Measurements from ENCODE around the gene HPS1.
"Not testable (repeated sequence)": the region's sequence is repeated elsewhere in the genome, so short reads cannot be mapped to it uniquely, and the experiment has no call there.

HPS1 gene

DNA sequence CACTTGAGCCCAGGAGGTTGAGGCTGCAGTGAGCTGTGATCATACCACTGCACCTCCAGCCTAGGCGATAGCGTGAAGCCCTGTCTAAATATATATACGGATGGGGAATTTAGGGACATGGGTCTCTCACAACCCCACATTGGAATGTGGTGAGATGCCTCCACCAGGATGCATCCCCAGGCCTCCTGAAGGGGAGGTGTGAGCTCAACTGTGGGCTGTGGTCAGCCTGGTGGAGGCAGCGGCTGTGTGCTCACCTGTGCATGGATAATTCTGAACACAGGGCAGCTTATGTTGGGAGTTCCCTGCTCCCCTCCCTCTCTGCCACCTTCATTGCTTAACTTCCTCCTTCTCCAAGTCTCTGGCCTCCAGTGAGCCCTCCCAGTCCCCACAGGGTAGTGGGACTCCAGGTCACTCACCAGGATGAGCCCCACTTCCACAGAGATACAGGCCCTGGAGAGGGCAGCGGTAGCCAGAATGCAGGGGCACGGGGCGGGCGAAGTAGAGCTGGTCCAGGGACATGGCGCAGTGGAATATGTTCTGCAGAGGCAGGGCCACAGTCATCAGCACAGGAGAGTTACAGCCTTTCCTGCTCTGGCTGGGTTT lies 62.1 kb downstream of the HPS1 start:
- H3F3A ChIP-seq (ENCODE audit: insufficient read depth, low read length), result no peaks in the 10 kb centered on the region
- no peaks in the 10 kb centered on the region for H4K20me1 ChIP-seq (ENCODE audit: insufficient read depth, low read length)
- no peaks in the 10 kb centered on the region for H3K79me2 ChIP-seq (ENCODE audit: low read length)
- no peak overlapping the region for H3K27ac ChIP-seq (ENCODE audit: low read length)
- H2AFZ ChIP-seq (ENCODE audit: low read length), result no peak overlapping the region
- TF ChIP-seq, protein P1, sequence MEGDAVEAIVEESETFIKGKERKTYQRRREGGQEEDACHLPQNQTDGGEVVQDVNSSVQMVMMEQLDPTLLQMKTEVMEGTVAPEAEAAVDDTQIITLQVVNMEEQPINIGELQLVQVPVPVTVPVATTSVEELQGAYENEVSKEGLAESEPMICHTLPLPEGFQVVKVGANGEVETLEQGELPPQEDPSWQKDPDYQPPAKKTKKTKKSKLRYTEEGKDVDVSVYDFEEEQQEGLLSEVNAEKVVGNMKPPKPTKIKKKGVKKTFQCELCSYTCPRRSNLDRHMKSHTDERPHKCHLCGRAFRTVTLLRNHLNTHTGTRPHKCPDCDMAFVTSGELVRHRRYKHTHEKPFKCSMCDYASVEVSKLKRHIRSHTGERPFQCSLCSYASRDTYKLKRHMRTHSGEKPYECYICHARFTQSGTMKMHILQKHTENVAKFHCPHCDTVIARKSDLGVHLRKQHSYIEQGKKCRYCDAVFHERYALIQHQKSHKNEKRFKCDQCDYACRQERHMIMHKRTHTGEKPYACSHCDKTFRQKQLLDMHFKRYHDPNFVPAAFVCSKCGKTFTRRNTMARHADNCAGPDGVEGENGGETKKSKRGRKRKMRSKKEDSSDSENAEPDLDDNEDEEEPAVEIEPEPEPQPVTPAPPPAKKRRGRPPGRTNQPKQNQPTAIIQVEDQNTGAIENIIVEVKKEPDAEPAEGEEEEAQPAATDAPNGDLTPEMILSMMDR (IDR thresholded peaks at IDR 0.05; ENCODE audit: low read length), result no peak
- TF ChIP-seq EZH2phosphoT487 (IDR thresholded peaks at IDR 0.05; ENCODE audit: low read length), result no peak
- no peak for TF ChIP-seq EZH2 (optimal IDR thresholded peaks at IDR 0.05; ENCODE audit: low read depth, low read length)
- no peaks in the 10 kb centered on the region for H3K9me3 ChIP-seq (replicated peaks; ENCODE audit: insufficient read depth, low read length)
- no peaks in the 10 kb centered on the region for H3K36me3 ChIP-seq (replicated peaks; ENCODE audit: insufficient read depth, low read length)
- no peaks in the 10 kb centered on the region for H3K4me1 ChIP-seq (ENCODE audit: low read length)
- no peak overlapping the region for H3K4me2 ChIP-seq (ENCODE audit: low read depth, low read length)
- no peak overlapping the region for H3K4me3 ChIP-seq (ENCODE audit: low read length)
- H3K9me2 ChIP-seq (replicated peaks; ENCODE audit: insufficient read depth, low read length), result no peaks in the 10 kb centered on the region
- no peak for DNase-seq
- no peak overlapping the region for H3K9ac ChIP-seq (ENCODE audit: low read length)
- no peaks in the 10 kb centered on the region for H3K27me3 ChIP-seq (replicated peaks; ENCODE audit: insufficient read depth, low read length)

DNA sequence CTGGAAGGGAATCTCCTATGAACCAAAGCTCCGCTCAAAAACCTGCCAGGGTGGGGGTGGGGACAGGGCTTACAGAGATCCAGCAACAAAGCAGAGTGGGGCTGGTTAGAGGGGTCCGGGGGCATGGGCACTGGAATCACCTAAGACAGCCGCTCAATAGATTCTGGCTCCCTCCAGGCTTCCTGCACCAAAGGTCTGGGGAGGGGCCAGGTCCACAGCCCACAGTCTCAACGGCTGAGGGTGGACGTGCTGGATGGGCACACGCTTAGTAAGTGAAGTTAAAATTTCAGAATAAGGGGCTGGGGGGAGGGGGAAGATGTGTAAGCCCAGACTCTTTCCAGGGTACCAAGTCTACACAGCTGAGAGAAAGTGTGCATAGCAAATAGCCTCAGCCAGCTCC lies 62.9 kb downstream of the HPS1 start:
- Histone ChIP-seq H3K79me2 (ENCODE audit: low read length) (no peaks in the 10 kb centered on the region), H3K27ac (ENCODE audit: low read length) (no peak overlapping the region), H3K9me3 (replicated peaks; ENCODE audit: insufficient read depth, low read length) (no peaks in the 10 kb centered on the region), H2AFZ (ENCODE audit: low read length) (no peak overlapping the region), H3K27me3 (replicated peaks; ENCODE audit: insufficient read depth, low read length) (no peaks in the 10 kb centered on the region), H3K36me3 (replicated peaks; ENCODE audit: insufficient read depth, low read length) (no peaks in the 10 kb centered on the region), H4K20me1 (ENCODE audit: insufficient read depth, low read length) (no peaks in the 10 kb centered on the region), H3K4me2 (ENCODE audit: low read depth, low read length) (no peak overlapping the region), H3K9me2 (replicated peaks; ENCODE audit: insufficient read depth, low read length) (no peaks in the 10 kb centered on the region), H3K4me1 (ENCODE audit: low read length) (no peaks in the 10 kb centered on the region), H3K4me3 (ENCODE audit: low read length) (no peak overlapping the region), H3K9ac (ENCODE audit: low read length) (no peak overlapping the region), H3F3A (ENCODE audit: insufficient read depth, low read length) (no peaks in the 10 kb centered on the region)
- no peak for DNase-seq
- TF ChIP-seq EZH2 (optimal IDR thresholded peaks at IDR 0.05; ENCODE audit: low read depth, low read length) (no peak), EZH2phosphoT487 (IDR thresholded peaks at IDR 0.05; ENCODE audit: low read length) (no peak)
- TF ChIP-seq, protein P1 (IDR thresholded peaks at IDR 0.05; ENCODE audit: low read length), result no peak

DNA sequence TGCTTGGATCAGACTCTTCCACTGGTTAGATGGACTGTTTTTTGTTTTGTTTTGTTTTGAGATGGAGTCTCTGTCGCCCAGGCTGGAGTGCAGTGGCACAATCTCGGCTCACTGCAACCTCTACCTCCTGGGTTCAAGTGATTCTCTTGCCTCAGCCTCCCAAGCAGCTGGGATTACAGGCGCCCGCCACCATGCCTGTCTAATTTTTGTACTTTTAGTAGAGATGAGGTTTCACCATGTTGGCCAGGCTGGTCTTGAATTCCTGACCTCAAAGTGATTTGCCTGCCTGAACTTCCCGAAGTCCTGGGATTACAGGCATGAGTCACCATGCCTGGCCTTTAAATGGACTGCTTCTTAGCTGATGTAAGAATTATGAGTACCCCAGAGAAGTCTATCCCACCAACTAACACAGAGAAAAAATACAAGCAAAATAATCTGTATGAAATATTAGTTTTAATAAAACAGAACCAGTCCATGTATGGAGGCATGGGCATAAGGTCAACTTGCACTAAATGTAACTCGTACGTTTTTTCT lies 63.5 kb downstream of the HPS1 start:
- not testable (repeated sequence) for H3K4me3 ChIP-seq (ENCODE audit: low read length); H3K27ac ChIP-seq (ENCODE audit: low read length); DNase-seq; H4K20me1 ChIP-seq (ENCODE audit: insufficient read depth, low read length); H2AFZ ChIP-seq (ENCODE audit: low read length); H3K4me2 ChIP-seq (ENCODE audit: low read depth, low read length); H3F3A ChIP-seq (ENCODE audit: insufficient read depth, low read length); H3K9me3 ChIP-seq (replicated peaks; ENCODE audit: insufficient read depth, low read length); H3K79me2 ChIP-seq (ENCODE audit: low read length); H3K9ac ChIP-seq (ENCODE audit: low read length); H3K9me2 ChIP-seq (replicated peaks; ENCODE audit: insufficient read depth, low read length); H3K4me1 ChIP-seq (ENCODE audit: low read length); H3K27me3 ChIP-seq (replicated peaks; ENCODE audit: insufficient read depth, low read length); H3K36me3 ChIP-seq (replicated peaks; ENCODE audit: insufficient read depth, low read length)

DNA sequence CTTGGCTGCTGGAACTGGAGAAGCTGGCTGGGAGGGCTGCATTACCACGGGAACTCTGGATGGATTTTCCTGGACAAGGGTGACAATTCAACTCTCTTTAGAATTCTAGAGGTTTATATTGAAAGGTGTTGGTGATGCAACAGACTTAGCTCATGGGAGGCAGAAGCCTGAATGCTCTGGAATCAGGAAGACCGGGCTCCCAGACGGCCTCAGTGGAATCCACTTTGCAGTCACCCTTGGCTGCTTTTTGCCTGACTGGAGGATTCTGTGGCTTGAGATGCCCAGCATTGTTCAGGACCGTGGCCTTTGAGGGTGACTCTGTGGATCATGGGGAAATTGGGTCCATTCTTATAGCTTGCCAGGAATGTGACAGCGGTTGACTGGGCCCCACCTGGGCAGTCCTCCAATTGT lies 64.0 kb downstream of the HPS1 start:
- no peaks in the 10 kb centered on the region for H3F3A ChIP-seq (ENCODE audit: insufficient read depth, low read length)
- no peak overlapping the region for H3K4me3 ChIP-seq (ENCODE audit: low read length)
- H3K9me3 ChIP-seq (replicated peaks; ENCODE audit: insufficient read depth, low read length), result no peaks in the 10 kb centered on the region
- no peak overlapping the region for H3K27ac ChIP-seq (ENCODE audit: low read length)
- no peak overlapping the region for H3K9ac ChIP-seq (ENCODE audit: low read length)
- TF ChIP-seq, protein P1 (IDR thresholded peaks at IDR 0.05; ENCODE audit: low read length), result no peak
- no peak for TF ChIP-seq EZH2phosphoT487 (IDR thresholded peaks at IDR 0.05; ENCODE audit: low read length)
- DNase-seq, result no peak
- no peak overlapping the region for H2AFZ ChIP-seq (ENCODE audit: low read length)
- no peak overlapping the region for H3K4me2 ChIP-seq (ENCODE audit: low read depth, low read length)
- H4K20me1 ChIP-seq (ENCODE audit: insufficient read depth, low read length), result no peaks in the 10 kb centered on the region
- no peaks in the 10 kb centered on the region for H3K27me3 ChIP-seq (replicated peaks; ENCODE audit: insufficient read depth, low read length)
- no peaks in the 10 kb centered on the region for H3K9me2 ChIP-seq (replicated peaks; ENCODE audit: insufficient read depth, low read length)
- no peaks in the 10 kb centered on the region for H3K36me3 ChIP-seq (replicated peaks; ENCODE audit: insufficient read depth, low read length)
- no peaks in the 10 kb centered on the region for H3K4me1 ChIP-seq (ENCODE audit: low read length)
- H3K79me2 ChIP-seq (ENCODE audit: low read length), result no peaks in the 10 kb centered on the region

Data from MM.1S (cell line).